Gastroesophageal sphincter (tissue), 3 donors: ENCODE measurements around the gene TRIM38.

Experiments used
- POLR2A ChIP-seq, 2 donors: fragments of 450-650 bp; IDR thresholded peaks; one replicate each; pipeline ENCODE4 v1.6.1; 2017; ENCODE audit warnings: antibody characterized with exemption in 2 of 2, mild to moderate bottlenecking in 2 of 2, moderate library complexity in 1 of 2
- TF ChIP-seq, protein P1 (sequence below), 4 experiments: fragments of 200-600 bp in 2 of 4; fragments of 450-650 bp in 2 of 4; sonication (generic) in 1 of 4; IDR thresholded peaks; one replicate each; pipeline ENCODE4 v1.5.1; 2017 to 2019; ENCODE audit warnings: antibody characterized with exemption in 4 of 4, mild to moderate bottlenecking in 2 of 4, moderate library complexity in 2 of 4

DNA sequence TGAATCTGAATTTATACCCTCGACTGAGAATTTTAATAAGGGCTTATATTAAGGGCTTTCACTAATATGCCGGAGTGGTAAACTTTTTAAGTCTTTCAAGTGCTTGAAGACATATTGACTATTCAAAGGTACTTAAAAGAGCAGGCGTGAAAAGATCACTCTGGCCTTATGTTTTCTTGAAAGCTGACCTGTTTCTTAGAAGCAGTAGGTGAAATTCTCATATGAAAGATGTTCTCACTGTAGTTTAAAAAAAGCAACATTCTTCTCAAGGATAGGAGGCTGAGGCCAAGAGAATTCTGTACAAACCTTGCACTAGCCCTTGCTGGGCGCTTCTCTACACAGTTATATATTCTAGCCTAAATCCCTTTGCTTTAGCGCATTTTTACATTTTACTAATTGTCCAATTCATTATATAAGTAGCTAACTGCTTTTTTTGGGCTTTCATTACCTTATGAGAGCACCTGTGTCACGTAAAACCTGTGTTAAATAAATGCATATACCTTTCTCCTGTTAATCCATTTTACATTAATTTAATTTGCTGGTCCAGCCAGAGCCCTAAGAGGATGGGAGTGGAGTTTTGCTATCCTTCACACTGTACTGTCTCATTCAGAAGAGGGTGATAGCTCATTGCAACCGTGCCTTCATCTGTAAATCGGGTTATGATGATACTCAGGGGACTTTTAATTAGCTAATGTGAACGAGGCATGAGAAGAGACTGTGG lies 65.0 kb downstream of the TRIM38 start:
- TF ChIP-seq, protein P1, sequence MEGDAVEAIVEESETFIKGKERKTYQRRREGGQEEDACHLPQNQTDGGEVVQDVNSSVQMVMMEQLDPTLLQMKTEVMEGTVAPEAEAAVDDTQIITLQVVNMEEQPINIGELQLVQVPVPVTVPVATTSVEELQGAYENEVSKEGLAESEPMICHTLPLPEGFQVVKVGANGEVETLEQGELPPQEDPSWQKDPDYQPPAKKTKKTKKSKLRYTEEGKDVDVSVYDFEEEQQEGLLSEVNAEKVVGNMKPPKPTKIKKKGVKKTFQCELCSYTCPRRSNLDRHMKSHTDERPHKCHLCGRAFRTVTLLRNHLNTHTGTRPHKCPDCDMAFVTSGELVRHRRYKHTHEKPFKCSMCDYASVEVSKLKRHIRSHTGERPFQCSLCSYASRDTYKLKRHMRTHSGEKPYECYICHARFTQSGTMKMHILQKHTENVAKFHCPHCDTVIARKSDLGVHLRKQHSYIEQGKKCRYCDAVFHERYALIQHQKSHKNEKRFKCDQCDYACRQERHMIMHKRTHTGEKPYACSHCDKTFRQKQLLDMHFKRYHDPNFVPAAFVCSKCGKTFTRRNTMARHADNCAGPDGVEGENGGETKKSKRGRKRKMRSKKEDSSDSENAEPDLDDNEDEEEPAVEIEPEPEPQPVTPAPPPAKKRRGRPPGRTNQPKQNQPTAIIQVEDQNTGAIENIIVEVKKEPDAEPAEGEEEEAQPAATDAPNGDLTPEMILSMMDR (IDR thresholded peaks at IDR 0.05): no peak
- TF ChIP-seq POLR2A (IDR thresholded peaks at IDR 0.05): no peak
